Measurements from ENCODE around the gene TREM2.
"Not testable (repeated sequence)": the region's sequence is repeated elsewhere in the genome, so short reads cannot be mapped to it uniquely, and the experiment has no call there.

Gene TREM2

GRCh38 chr6:41153992-41154625 is 8.8 kb downstream of the TREM2 start, which contains the start of gene TREML1:
TREML1 (minus strand) TSS chr6:41154347; CDS start chr6:41154288, 59 bp downstream.
- DNase-seq (ENCODE audit: low read depth in 2 of 2), result no peak

GRCh38 chr6:41153451-41153850 is 9.5 kb downstream of the TREM2 start:
- DNase-seq (ENCODE audit: low read depth in 2 of 2), result no peak

- DNase-seq (ENCODE audit: low read depth in 2 of 2), result no peak
These were observed 12.2 kb downstream of the TREM2 start for GRCh38 chr6:41150671-41151070.

- no peak for DNase-seq (ENCODE audit: low read depth in 2 of 2)
These were observed 15.0 kb downstream of the TREM2 start for GRCh38 chr6:41147917-41148316.

GRCh38 chr6:41136911-41137310 is 26.0 kb downstream of the TREM2 start:
- no peak for DNase-seq (ENCODE audit: low read depth in 2 of 2)

- no peak for DNase-seq (ENCODE audit: low read depth in 2 of 2)
These were observed 27.7 kb downstream of the TREM2 start for GRCh38 chr6:41135062-41135832.

- DNase-seq (ENCODE audit: low read depth in 2 of 2), result no peak
These were observed 30.7 kb downstream of the TREM2 start for GRCh38 chr6:41132254-41132653.

GRCh38 chr6:41125282-41125681 is 37.6 kb downstream of the TREM2 start:
- no peak for DNase-seq (ENCODE audit: low read depth in 2 of 2)

GRCh38 chr6:41122918-41123317 is 40.0 kb downstream of the TREM2 start:
- DNase-seq (ENCODE audit: low read depth in 2 of 2), result no peak

GRCh38 chr6:41122373-41122772 is 40.5 kb downstream of the TREM2 start:
- no peak for DNase-seq (ENCODE audit: low read depth in 2 of 2)

GRCh38 chr6:41120058-41120457 is 42.9 kb downstream of the TREM2 start:
- no peak for DNase-seq (ENCODE audit: low read depth in 2 of 2)

GRCh38 chr6:41119508-41119907 is 43.4 kb downstream of the TREM2 start:
- no peak for DNase-seq (ENCODE audit: low read depth in 2 of 2)

GRCh38 chr6:41115027-41115426 is 47.9 kb downstream of the TREM2 start:
- DNase-seq (ENCODE audit: low read depth in 2 of 2), result not testable (repeated sequence)

- no peak for DNase-seq (ENCODE audit: low read depth in 2 of 2)
These were observed 51.9 kb downstream of the TREM2 start for GRCh38 chr6:41111017-41111416.
